ENCODE measurements around the gene PEX6.

The PEX6 gene

GRCh38 chr6:42938987-42939809, 39.8 kb downstream of the PEX6 start:
- no peak for FAIRE-seq
- DNase-seq (ENCODE audit: insufficient read length, low spot score): no peak

DNA sequence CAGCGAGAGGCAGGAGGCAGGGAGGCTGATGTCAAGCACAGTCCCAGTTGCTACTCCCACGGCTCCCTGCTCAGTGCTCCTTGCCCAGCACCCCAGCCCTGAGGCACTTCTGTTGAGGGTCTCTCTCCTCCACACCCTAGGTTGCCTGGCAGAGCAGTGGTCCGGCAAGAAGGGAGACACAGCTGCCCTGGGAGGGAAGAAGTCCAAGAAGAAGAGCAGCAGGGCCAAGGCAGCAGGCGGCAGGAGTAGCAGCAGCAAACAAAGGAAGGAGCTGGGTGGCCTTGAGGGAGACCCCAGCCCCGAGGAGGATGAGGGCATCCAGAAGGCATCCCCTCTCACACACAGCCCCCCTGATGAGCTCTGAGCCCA, 40.6 kb downstream of the PEX6 start:
- no peak for FAIRE-seq
- no peak for DNase-seq (ENCODE audit: insufficient read length, low spot score)

- DNase-seq (ENCODE audit: insufficient read length, low spot score) (no peak), FAIRE-seq (no peak)
Measured at GRCh38 chr6:42937548-42938427, 41.2 kb downstream of the PEX6 start.

GRCh38 chr6:42936398-42936797, 42.6 kb downstream of the PEX6 start:
- FAIRE-seq: no peak
- no peak for DNase-seq (ENCODE audit: insufficient read length, low spot score)

GRCh38 chr6:42935322-42935721, 43.7 kb downstream of the PEX6 start:
- DNase-seq (ENCODE audit: insufficient read length, low spot score) (no peak), FAIRE-seq (no peak)

- DNase-seq (ENCODE audit: insufficient read length, low spot score) (no peak), FAIRE-seq (no peak)
Measured at GRCh38 chr6:42933205-42933604, 45.8 kb downstream of the PEX6 start.

DNA sequence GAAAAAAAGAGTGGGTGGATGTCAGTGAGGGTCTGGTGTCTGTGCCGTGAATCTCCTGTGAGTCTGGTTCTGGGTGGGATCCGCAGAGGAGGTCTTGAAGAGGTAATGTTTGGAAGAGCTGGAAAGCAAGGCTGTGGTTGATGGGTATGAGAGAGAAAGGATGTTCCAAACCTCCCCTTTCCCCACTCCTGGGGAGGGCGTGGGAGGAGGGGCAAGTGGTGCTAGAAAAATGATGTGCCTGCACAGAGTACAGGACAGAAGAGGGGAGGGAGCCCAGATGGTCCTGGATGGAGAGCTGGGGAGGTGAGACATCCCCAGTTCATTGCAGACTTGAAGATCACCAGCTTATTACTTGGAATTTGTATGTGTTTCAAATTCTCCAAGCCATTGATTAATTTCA, 46.6 kb downstream of the PEX6 start:
- DNase-seq (ENCODE audit: insufficient read length, low spot score): no peak
- no peak for FAIRE-seq

DNA sequence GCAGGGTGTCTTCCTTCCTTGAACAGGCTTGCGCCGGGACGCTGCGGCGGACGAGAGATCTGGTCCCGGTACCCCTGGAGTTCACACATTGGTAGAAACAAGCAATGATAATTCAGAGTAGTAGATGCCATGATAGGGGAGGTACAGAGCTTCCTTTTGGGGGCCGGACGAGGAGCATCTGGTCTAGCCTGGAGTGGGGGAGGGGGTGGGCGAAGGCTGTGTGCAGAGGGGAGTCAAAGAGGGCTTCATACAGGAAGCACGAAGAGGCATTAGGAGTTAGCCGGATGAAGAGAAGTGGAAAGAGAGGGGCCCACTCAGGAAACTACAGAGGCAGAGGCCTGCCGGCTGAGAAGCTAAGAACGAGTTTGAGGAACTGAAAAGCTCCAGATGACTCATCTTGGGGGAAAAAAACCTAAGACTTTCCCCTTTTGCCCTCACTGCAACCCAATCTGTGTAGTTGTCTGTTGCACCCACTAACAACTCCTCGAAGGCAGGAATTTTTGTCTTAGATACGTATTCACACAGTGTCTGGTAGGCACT, 49.1 kb downstream of the PEX6 start:
- FAIRE-seq (no peak), DNase-seq (ENCODE audit: insufficient read length, low spot score) (peak; percentile 61)

GRCh38 chr6:42928986-42929820, 49.8 kb downstream of the PEX6 start, which contains the start of gene CNPY3:
Gene CNPY3 (plus strand): TSS chr6:42929480. CDS start chr6:42929571, 91 bp downstream.
- peak; percentile 90 for FAIRE-seq

GRCh38 chr6:42925248-42925857, 53.6 kb downstream of the PEX6 start:
- no peak for FAIRE-seq
- no peak for DNase-seq (ENCODE audit: insufficient read length, low spot score)

More at GRCh38 chr6:42928986-42929820, 49.8 kb downstream of the PEX6 start, which contains the start of gene CNPY3:
- peak; percentile 96 for DNase-seq (ENCODE audit: insufficient read length, low spot score)

DNA sequence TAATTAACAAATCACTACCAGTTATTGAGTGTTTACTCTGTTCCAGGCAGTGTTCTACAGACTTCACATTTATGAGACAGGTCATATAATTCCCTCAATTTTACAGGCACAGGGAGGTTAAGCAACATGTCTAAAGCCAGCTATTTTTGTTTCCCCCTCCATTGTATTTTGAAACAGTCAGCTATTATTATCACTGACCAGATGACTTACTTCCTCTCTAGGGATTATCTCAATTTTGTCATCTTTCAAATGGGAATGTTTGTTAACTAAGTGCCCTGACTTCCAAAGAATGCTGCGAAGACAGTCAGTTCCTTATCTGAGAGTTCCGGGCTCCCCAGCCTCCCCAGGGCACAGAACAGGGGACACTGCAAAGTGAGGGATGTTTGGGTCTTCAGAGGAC, 55.3 kb downstream of the PEX6 start:
- DNase-seq (ENCODE audit: insufficient read length, low spot score) (no peak), FAIRE-seq (no peak)

- no peak for FAIRE-seq
- no peak for DNase-seq (ENCODE audit: insufficient read length, low spot score)
Measured at GRCh38 chr6:42921801-42922200, 57.2 kb downstream of the PEX6 start.

GRCh38 chr6:42916288-42916687, 62.7 kb downstream of the PEX6 start:
- DNase-seq (ENCODE audit: insufficient read length, low spot score) (no peak), FAIRE-seq (no peak)

- DNase-seq (ENCODE audit: insufficient read length, low spot score): no peak
- no peak for FAIRE-seq
Measured at GRCh38 chr6:42915732-42916131, 63.2 kb downstream of the PEX6 start, which contains the start of gene PTCRA. Gene PTCRA (plus strand): TSS chr6:42916053. CDS start chr6:42916070, 17 bp downstream.

GRCh38 chr6:42914546-42914945, 64.4 kb downstream of the PEX6 start:
- FAIRE-seq (no peak), DNase-seq (ENCODE audit: insufficient read length, low spot score) (no peak)

Measured in HTR-8/SVneo (cell line).